Activated CD4-positive, alpha-beta T cell treated with anti-CD3 and anti-CD28 coated beads for 36 hours (primary cell): ENCODE measurements around the gene CCND1. TPM values are rescaled to one million over a fixed set of nuclear protein-coding genes. Genes with fewer than 3 reads are reported as not detected.

ENCODE experiments used
- ATAC-seq: fragments of 200-7000 bp; cut with Tn5 transposase; one replicate; pipeline ENCODE4 v1.10.0; 2021; ENCODE audit warnings: mild to moderate bottlenecking, moderate library complexity
- CTCF ChIA-PET: fragments of 350-600 bp; sonication (Branson Sonifier 250); formaldehyde crosslinking; loops from one replicate; lab custom pipeline; 2021; ENCODE audit warnings: antibody characterized with exemption; lab: Charles Lee
- POLR2A ChIA-PET: fragments of 350-600 bp; sonication (Branson Sonifier 250); formaldehyde crosslinking; loops from one replicate; lab custom pipeline; 2021; ENCODE audit warnings: antibody characterized with exemption, inconsistent platforms; lab: Charles Lee
- DNase-seq: peaks from one replicate; pipeline ENCODE4 v3.0.0-alpha.2; 2020
- H3K27ac Mint-ChIP-seq: one replicate; pipeline ENCODE4 v1.8.0; 2021; ENCODE audit warnings: mixed read lengths
- H3K27me3 Mint-ChIP-seq: one replicate; pipeline ENCODE4 v1.8.0; 2021; ENCODE audit warnings: mixed read lengths
- H3K36me3 Mint-ChIP-seq: one replicate; pipeline ENCODE4 v1.8.0; 2021; ENCODE audit warnings: low read depth, mixed read lengths
- H3K4me1 Mint-ChIP-seq: one replicate; pipeline ENCODE4 v1.8.0; 2021; ENCODE audit warnings: mixed read lengths
- H3K4me3 Mint-ChIP-seq: one replicate; pipeline ENCODE4 v1.8.0; 2021; ENCODE audit warnings: mild to moderate bottlenecking, moderate library complexity, mixed read lengths
- H3K9me3 Mint-ChIP-seq: one replicate; pipeline ENCODE4 v1.8.0; 2021; ENCODE audit warnings: low read depth, mixed read lengths
- intact Hi-C, 2 experiments: fragments of 100-400 bp; cut with DNase I in 1 of 2; cut with micrococcal nuclease in 1 of 2; formaldehyde crosslinking; loops; one replicate each; pipeline versions ENCODE4 v1.14.2 to v1.15.1; 2022 to 2024; cut with DNase I, micrococcal nuclease
- total RNA-seq, 2 experiments: library from RNA; stranded (reverse); gene quantifications; one replicate each; pipeline ENCODE4 v1.2.3, GENCODE V29; 2021

Gene CCND1
- total RNA-seq, 2 experiments from 2014 or later, result 0.50 to 0.77 TPM

DNA sequence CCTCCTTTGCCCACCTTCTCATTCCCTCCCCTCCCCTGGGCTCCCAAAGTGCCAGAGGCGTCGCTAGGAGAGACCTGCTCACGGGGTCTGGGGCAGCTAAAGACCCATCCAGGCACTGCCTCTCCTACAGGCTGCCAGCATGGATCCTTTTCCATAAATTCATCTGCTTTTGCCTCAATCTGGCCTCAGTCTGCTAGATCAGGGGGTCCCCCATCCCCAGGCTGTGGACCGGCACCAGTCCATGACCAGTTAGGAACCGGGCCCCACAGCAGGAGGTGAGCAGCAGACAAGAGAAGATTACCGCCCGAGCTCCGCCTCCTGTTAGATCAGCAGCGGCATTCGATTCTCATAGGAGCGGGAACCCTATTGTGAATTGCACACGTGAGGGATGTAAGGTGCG is 21.9 kb downstream of the CCND1 start:
- no peak for DNase-seq
- intact Hi-C loops, result no loop called here
- Mint-ChIP-seq H3K9me3 (no peaks in the 10 kb centered on the region), H3K4me1 (no peaks in the 10 kb centered on the region), H3K27ac (no peak overlapping the region), H3K36me3 (peaks cover 16% of the 10 kb centered on the region), H3K4me3 (no peak overlapping the region), H3K27me3 (no peaks in the 10 kb centered on the region)
- ChIA-PET POLR2A (no interaction called here), CTCF (interaction anchor here (1.3 kb wide), 1 partner anchor 12 kb away, joined by 5 read pairs; the partner anchor contains the start of gene LTO1)
- no peak for ATAC-seq

DNA sequence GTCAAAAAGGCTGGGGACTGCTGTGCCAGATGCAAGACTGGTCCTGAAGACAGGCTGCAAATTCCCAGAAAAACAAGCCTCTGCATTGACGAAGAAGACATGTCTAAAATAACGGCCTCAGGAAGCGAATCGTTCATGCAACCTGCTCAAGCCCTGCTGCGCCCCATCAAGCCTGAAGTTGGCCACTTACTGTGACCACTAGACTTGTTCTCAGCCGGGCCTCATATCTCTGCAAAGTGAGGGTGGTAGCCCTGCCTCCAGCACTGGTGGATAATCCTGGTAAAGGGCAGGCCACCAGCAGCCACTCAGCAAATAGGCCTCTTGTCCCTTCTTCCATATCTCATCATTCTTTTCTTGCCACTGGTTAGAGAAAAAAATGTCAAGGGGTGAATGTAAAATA is 22.4 kb downstream of the CCND1 start:
- intact Hi-C loops, result no loop called here
- POLR2A ChIA-PET, result no interaction called here
- CTCF ChIA-PET, result no interaction called here
- H3K27ac Mint-ChIP-seq, result no peak overlapping the region
- H3K4me3 Mint-ChIP-seq, result no peak overlapping the region
- H3K36me3 Mint-ChIP-seq, result peaks cover 20% of the 10 kb centered on the region
- ATAC-seq (no peak), DNase-seq (no peak)
- no peaks in the 10 kb centered on the region for H3K9me3 Mint-ChIP-seq
- H3K4me1 Mint-ChIP-seq, result no peaks in the 10 kb centered on the region
- H3K27me3 Mint-ChIP-seq, result no peaks in the 10 kb centered on the region

DNA sequence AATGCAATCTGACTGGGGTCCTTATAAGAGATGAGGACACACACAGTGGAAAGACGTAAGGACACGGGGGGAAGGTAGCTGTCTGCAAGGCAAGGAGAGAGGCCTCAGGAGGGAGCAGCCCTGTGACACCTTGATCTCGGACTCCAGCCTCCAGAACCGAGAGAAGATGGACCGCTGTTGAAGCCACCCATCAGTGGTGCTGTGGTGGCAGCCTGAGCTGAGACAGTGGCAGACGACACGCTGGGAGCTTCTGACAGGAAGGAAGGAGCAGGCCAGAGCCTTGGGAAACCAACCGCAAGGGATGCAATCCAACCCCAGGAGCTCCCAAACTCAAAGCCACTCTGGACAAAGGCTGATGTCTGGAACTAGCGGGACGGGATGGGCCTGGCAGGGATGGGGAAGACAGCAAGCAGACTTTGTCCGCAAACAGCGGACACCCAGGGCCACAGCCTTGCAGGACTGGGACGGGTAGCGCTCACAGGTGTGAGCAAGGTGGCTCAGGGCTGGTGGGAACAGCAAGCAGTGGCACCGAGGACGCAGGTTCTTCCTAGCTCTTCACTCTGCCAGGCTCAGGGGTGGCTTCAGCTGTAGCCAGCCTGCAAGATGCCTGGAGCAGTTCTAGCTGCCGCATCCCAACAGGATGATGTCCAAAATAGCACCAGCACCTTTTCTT is 23.3 kb downstream of the CCND1 start:
- Mint-ChIP-seq H3K36me3 (peaks cover 24% of the 10 kb centered on the region), H3K4me1 (no peaks in the 10 kb centered on the region), H3K27me3 (no peaks in the 10 kb centered on the region), H3K4me3 (no peak overlapping the region), H3K9me3 (no peaks in the 10 kb centered on the region), H3K27ac (no peak overlapping the region)
- ATAC-seq (no peak), DNase-seq (no peak)
- POLR2A ChIA-PET, result no interaction called here
- intact Hi-C loops, result no loop called here
- CTCF ChIA-PET, result interaction anchor here (0.6 kb wide), 1 partner anchor 20 kb away, joined by 3 read pairs; no protein-coding TSS in a partner anchor

DNA sequence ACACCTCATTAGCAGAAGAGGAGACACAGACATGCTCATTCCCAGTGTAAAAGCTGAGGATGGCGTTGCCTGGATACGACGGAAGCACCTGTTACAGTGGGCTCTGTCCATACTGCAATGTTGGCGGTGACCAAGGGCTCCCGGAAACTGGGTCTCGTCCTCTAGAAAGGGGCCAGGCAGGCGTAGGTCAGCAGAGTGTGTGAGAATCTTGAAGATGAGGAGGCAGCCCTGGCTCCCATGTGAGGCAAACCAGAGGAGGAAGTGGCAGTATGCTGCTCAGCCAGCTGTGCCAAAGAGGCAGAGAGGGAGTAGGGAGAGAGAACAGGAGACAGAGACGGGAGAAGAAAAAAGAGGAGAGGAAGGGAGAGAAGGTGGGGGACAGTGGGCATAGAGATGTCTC is 23.9 kb downstream of the CCND1 start:
- intact Hi-C loops, result no loop called here
- POLR2A ChIA-PET, result no interaction called here
- CTCF ChIA-PET, result no interaction called here
- peaks cover 25% of the 10 kb centered on the region for H3K36me3 Mint-ChIP-seq
- ATAC-seq (no peak), DNase-seq (no peak)
- H3K4me1 Mint-ChIP-seq, result peaks cover 1% of the 10 kb centered on the region
- H3K4me3 Mint-ChIP-seq, result no peak overlapping the region
- H3K9me3 Mint-ChIP-seq, result no peaks in the 10 kb centered on the region
- no peak overlapping the region for H3K27ac Mint-ChIP-seq
- no peaks in the 10 kb centered on the region for H3K27me3 Mint-ChIP-seq

DNA sequence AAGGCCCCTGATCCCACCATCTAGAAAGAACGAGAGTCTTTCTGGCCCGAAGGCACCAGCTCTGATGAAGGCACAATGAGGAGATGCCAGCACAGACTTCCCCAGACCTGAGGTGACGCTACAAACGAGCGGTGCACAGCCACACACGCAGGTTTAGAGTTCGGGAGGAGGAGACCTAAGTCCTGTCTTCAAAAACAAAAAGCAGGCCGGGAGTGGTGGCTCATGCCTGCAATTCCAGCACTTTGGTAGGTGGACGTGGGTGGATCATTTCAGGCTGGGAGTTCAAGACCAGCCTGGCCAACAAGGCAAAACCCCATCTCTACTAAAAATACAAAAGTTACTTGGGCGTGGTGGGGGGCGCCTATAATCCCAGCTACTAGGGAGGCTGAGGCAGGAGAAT is 24.7 kb downstream of the CCND1 start:
- no peaks in the 10 kb centered on the region for H3K9me3 Mint-ChIP-seq
- no peak for DNase-seq
- peaks cover 32% of the 10 kb centered on the region for H3K36me3 Mint-ChIP-seq
- CTCF ChIA-PET, result no interaction called here
- H3K4me3 Mint-ChIP-seq, result no peak overlapping the region
- POLR2A ChIA-PET, result no interaction called here
- H3K4me1 Mint-ChIP-seq, result peaks cover 9% of the 10 kb centered on the region
- H3K27ac Mint-ChIP-seq, result no peak overlapping the region
- H3K27me3 Mint-ChIP-seq, result no peaks in the 10 kb centered on the region
- intact Hi-C loops, result no loop called here
- no peak for ATAC-seq

DNA sequence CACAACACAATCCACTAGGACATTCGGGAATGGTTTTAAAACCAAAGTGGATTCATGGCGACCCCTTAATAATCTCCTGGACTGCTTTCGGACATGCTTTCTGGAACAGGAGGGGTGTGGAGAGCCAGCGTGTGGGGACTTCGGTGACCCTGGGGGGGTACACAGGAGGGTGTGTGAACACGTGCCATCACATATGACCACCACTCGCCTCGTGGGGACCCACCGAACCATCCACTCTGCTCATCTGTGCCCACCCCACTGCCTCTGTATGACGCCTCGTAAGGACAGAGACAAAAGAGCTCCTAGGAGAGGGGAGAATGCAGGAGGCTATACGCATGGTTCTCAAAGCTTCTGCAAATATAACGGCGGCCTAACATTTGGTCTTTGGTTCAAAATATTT is 25.3 kb downstream of the CCND1 start:
- ChIA-PET POLR2A (no interaction called here), CTCF (no interaction called here)
- Mint-ChIP-seq H3K27me3 (no peaks in the 10 kb centered on the region), H3K9me3 (no peaks in the 10 kb centered on the region), H3K4me1 (peaks cover 9% of the 10 kb centered on the region), H3K4me3 (no peak overlapping the region), H3K27ac (no peak overlapping the region), H3K36me3 (peaks cover 36% of the 10 kb centered on the region)
- intact Hi-C loops, result no loop called here
- no peak for ATAC-seq
- no peak for DNase-seq

DNA sequence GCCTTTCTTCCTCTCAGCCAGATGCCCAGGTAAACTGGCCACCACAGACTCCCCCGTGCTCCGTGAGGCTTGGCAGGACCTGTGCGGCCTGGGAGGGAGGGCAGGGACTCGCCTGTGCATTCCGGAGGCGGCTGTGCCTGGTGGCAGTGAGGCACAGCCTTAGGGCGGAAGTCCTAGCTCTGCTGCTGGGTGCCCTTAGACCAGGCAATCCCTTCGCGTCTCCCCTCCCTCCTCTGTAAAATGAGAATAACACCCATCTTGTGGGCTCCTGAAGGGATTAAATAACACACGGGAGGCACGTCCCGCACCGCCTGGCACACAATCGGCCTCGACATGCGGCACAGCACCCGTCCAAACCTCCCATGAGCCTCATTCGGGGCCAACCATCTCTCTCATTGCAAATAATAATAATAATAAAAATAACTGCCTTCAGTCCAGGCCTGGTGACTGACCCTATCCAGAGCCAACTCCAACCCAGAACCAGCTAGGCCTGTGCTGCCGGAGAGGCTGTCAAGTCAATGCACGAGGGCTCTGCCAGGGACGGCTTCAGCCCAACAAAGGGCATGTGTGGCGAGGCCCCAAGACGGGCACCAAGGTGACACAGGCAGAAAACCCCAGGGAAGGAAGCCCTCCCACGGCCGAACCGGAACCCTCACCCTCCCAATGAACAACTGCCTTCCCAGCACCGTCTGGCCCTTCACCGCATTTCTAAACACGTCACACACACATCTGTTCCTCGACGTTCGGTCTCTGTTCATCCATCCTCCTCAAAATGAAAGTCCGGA is 26.0 kb downstream of the CCND1 start:
- intact Hi-C loops, result no loop called here
- POLR2A ChIA-PET, result no interaction called here
- no peak overlapping the region for H3K4me3 Mint-ChIP-seq
- no peak for DNase-seq
- no peak for ATAC-seq
- H3K27me3 Mint-ChIP-seq, result no peaks in the 10 kb centered on the region
- no peak overlapping the region for H3K27ac Mint-ChIP-seq
- H3K9me3 Mint-ChIP-seq, result no peaks in the 10 kb centered on the region
- peaks cover 11% of the 10 kb centered on the region for H3K4me1 Mint-ChIP-seq
- peaks cover 36% of the 10 kb centered on the region for H3K36me3 Mint-ChIP-seq
- CTCF ChIA-PET, result no interaction called here

DNA sequence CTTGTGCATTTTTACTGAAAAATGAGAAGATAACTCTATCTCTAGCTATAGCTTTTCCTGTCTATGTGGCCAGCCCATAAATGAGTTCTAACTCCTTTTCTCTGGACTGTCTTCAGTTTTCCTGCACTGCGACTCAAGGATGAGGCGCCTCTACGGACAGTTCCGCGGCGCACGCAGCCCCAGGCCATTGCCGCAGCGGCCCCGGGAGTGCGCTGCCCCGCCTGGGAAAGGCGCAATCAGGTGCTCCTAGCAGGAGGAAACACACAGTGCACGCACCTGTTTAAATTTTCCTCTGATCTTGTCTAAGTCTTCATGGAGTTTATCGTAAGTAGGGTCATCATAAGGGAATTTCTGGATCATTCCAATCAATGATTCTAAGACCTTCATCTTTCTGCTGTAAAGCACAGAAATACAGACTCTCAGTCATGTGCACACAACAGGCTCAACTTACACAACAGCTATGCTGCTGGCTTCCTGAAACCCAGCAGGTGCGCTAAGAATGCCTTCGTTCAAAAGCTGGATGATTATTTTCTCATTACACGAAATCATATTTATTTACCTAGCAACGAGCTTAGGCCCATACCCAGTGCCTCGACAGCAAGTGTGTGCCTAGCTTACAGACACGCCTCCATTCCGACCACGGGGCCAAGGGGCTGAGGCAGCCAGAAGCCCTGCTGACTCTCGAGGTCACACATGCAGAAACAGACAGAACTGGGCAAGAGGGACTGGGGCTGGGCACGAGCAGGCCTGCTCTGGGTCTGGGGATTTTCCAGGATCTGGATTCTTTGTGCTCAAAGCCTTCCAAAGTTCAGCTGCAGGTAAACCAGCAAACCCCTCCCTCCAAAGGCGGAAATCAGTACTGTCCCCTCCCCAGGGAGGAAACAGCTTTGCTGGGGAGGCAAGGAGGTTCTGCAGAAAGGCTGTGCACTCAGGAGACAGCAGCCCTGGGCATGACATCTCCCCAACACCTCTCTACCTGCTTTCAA is 27.0 kb downstream of the CCND1 start:
- Mint-ChIP-seq H3K27me3 (no peaks in the 10 kb centered on the region), H3K4me1 (peaks cover 11% of the 10 kb centered on the region), H3K4me3 (no peak overlapping the region), H3K27ac (no peak overlapping the region), H3K36me3 (peaks cover 36% of the 10 kb centered on the region), H3K9me3 (no peaks in the 10 kb centered on the region)
- DNase-seq (no peak), ATAC-seq (no peak)
- intact Hi-C loops, result no loop called here
- POLR2A ChIA-PET, result no interaction called here
- CTCF ChIA-PET, result interaction anchor here (0.6 to 1.0 kb wide), 2 partner anchors 155 to 340 kb away, joined by 3 read pairs; no protein-coding TSS in a partner anchor

DNA sequence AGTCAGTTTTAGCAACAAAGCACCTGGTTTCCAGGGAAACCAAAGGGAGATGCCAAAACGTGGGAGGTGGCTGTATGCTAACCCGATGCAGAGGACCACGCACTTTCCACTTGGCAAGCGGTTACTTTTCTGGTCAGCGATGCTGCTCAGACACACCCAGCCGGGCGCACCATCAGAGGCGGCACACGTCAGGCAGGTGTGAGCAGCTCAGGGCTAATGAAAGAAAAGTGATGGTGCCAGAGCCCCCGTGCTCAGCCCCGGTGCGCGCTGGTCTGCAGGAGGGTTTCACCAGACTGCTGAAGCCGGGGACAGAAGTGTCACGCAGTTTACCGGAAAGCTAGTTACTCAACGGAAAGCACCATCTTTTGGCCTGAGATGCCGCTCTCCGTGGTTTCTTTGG is 28.5 kb downstream of the CCND1 start:
- H3K4me3 Mint-ChIP-seq, result no peak overlapping the region
- DNase-seq (no peak), ATAC-seq (no peak)
- CTCF ChIA-PET, result interaction anchor here (0.6 to 2.0 kb wide), 6 partner anchors 11 to 569 kb away, joined by 4 to 13 read pairs (median 6); no protein-coding TSS in a partner anchor
- H3K36me3 Mint-ChIP-seq, result peaks cover 33% of the 10 kb centered on the region
- peaks cover 25% of the 10 kb centered on the region for H3K4me1 Mint-ChIP-seq
- POLR2A ChIA-PET, result no interaction called here
- H3K9me3 Mint-ChIP-seq, result no peaks in the 10 kb centered on the region
- intact Hi-C loops, result no loop called here
- H3K27me3 Mint-ChIP-seq, result no peaks in the 10 kb centered on the region
- H3K27ac Mint-ChIP-seq, result no peak overlapping the region

DNA sequence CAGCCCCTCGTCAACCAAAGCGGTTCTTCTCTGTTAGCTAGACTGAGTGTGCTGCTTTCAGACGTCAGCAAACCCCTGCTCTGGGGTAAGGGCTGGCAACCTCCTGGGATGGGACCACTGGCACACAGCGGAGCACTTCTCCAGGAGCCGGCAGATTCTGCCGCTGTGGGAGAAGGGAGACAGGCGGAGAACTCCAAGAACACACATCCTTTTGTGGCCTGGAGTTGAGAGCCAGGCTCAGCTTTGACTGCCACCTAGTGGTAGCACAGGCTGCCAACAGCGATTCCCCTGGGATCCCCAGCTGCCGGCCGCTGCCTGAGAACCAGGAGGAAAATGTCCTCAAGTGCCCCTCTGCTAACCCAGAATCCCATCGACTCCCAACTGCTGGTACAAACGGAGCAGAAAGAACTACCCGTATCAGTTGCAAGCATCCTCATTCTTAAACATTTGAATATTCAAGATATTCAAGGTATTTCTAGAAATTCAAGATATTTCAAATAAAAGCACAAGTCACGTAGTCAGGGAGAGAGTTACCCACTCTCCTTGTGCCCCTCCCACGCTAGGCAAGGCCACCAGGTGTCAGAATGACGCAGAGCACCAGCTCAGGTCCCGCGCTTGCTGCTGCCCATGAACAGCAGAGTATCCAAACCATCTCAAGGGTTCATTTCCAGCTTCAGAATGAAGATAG is 29.3 kb downstream of the CCND1 start:
- Mint-ChIP-seq H3K4me1 (peaks cover 26% of the 10 kb centered on the region), H3K27ac (no peak overlapping the region), H3K27me3 (no peaks in the 10 kb centered on the region), H3K36me3 (peaks cover 27% of the 10 kb centered on the region), H3K9me3 (no peaks in the 10 kb centered on the region), H3K4me3 (no peak overlapping the region)
- ChIA-PET POLR2A (no interaction called here), CTCF (interaction anchor here (0.8 to 2.0 kb wide), 15 partner anchors 9 to 719 kb away, joined by 3 to 13 read pairs (median 5); partner anchors contain the start of gene TPCN2)
- intact Hi-C loops, result loop anchor here in 1 of 2 experiments (1.0 to 10.0 kb wide), 5 partner anchors 28 to 1636 kb away; partner anchors contain the start of genes IGHMBP2, MRPL21, MYEOV and NDUFS8
- ATAC-seq (peak; percentile 38), DNase-seq (peak; percentile 77)
